MM.1S (cell line): ENCODE measurements around the gene SEMA4D.

Experiments used
- DNase-seq: peaks from one replicate; pipeline ENCODE4 v3.0.0-alpha.2; 2015
- H2AFZ ChIP-seq: fragments of 300-600 bp; sonication (generic); 2 replicates; pipeline ENCODE4 v1.6.0; 2016; ENCODE audit warnings: antibody characterized with exemption, low read length
- H3F3A ChIP-seq: fragments of 300-600 bp; sonication (generic); 2 replicates; pipeline ENCODE4 v1.6.1; 2016; ENCODE audit warnings: mild to moderate bottlenecking, antibody characterized with exemption, low read length, moderate library complexity, mixed read lengths; ENCODE audit not compliant: insufficient read depth
- H3K27ac ChIP-seq: fragments of 300-600 bp; sonication (generic); 2 replicates; pipeline ENCODE4 v1.5.1; 2016; ENCODE audit warnings: mild to moderate bottlenecking, low read length
- H3K27me3 ChIP-seq: fragments of 300-600 bp; sonication (generic); replicated peaks from 2 replicates; pipeline ENCODE4 v1.6.0; 2016; ENCODE audit warnings: low read length; ENCODE audit not compliant: insufficient read depth
- H3K36me3 ChIP-seq: fragments of 300-600 bp; sonication (generic); replicated peaks from 2 replicates; pipeline ENCODE4 v1.6.1; 2016; ENCODE audit warnings: mild to moderate bottlenecking, low read length, mixed read lengths; ENCODE audit not compliant: insufficient read depth
- H3K4me1 ChIP-seq: fragments of 300-600 bp; sonication (generic); 2 replicates; pipeline ENCODE4 v1.6.1; 2016; ENCODE audit warnings: low read length, mixed read lengths
- H3K4me2 ChIP-seq: fragments of 300-600 bp; sonication (generic); 2 replicates; pipeline ENCODE4 v1.6.0; 2016; ENCODE audit warnings: low read depth, low read length
- H3K4me3 ChIP-seq: fragments of 300-600 bp; sonication (generic); 2 replicates; pipeline ENCODE4 v1.5.1; 2016; ENCODE audit warnings: low read length, mixed read lengths
- H3K79me2 ChIP-seq: fragments of 300-600 bp; sonication (generic); 2 replicates; pipeline ENCODE4 v1.6.1; 2016; ENCODE audit warnings: mixed run types, low read length, mixed read lengths
- H3K9ac ChIP-seq: fragments of 300-600 bp; sonication (generic); 2 replicates; pipeline ENCODE4 v1.6.1; 2016; ENCODE audit warnings: low read length, mixed read lengths
- H3K9me2 ChIP-seq: fragments of 300-600 bp; sonication (generic); replicated peaks from 2 replicates; pipeline ENCODE4 v1.6.1; 2016; ENCODE audit warnings: mild to moderate bottlenecking, low read length, mixed read lengths; ENCODE audit not compliant: insufficient read depth
- H3K9me3 ChIP-seq: fragments of 300-600 bp; sonication (generic); replicated peaks from 2 replicates; pipeline ENCODE4 v1.6.1; 2016; ENCODE audit warnings: mild to moderate bottlenecking, low read length, mixed read lengths; ENCODE audit not compliant: insufficient read depth
- H4K20me1 ChIP-seq: fragments of 300-600 bp; sonication (generic); 2 replicates; pipeline ENCODE4 v1.6.1; 2016; ENCODE audit warnings: mild to moderate bottlenecking, low read length, moderate library complexity, mixed read lengths; ENCODE audit not compliant: insufficient read depth
- CTCF ChIP-seq: fragments of 300-600 bp; sonication (generic); IDR thresholded peaks from 2 replicates; pipeline ENCODE4 v1.5.1; 2016; ENCODE audit warnings: antibody characterized with exemption, low read length, mixed read lengths
- EZH2 ChIP-seq: fragments of 300-600 bp; sonication (generic); optimal IDR thresholded peaks from 2 replicates; pipeline ENCODE3; 2017; ENCODE audit warnings: low read depth, mild to moderate bottlenecking, antibody characterized with exemption, low read length, mixed read lengths
- EZH2phosphoT487 ChIP-seq: fragments of 300-600 bp; sonication (generic); IDR thresholded peaks from 2 replicates; pipeline ENCODE4 v1.6.1; 2018; ENCODE audit warnings: antibody characterized with exemption, low read length

SEMA4D gene

GRCh38 chr9:89368978-89369377 lies 128.9 kb downstream of the SEMA4D start:
- Histone ChIP-seq H4K20me1 (no peaks in the 10 kb centered on the region), H3K36me3 (no peaks in the 10 kb centered on the region), H3K9me2 (no peaks in the 10 kb centered on the region), H3K79me2 (no peaks in the 10 kb centered on the region), H3K4me3 (no peak overlapping the region), H3K27ac (no peak overlapping the region), H3F3A (peaks cover 3% of the 10 kb centered on the region; the same call in 1 of the 2 replicates), H3K4me2 (no peak overlapping the region), H3K9ac (no peak overlapping the region), H3K4me1 (no peaks in the 10 kb centered on the region), H3K9me3 (no peaks in the 10 kb centered on the region), H3K27me3 (no peaks in the 10 kb centered on the region), H2AFZ (no peak overlapping the region)
- TF ChIP-seq EZH2phosphoT487 (no peak), EZH2 (no peak), CTCF (no peak)
- no peak for DNase-seq

GRCh38 chr9:89368550-89368949 lies 129.4 kb downstream of the SEMA4D start:
- Histone ChIP-seq H2AFZ (no peak overlapping the region), H3K27me3 (no peaks in the 10 kb centered on the region), H3K9me3 (no peaks in the 10 kb centered on the region), H3K9me2 (no peaks in the 10 kb centered on the region), H3K4me3 (no peak overlapping the region), H3K4me1 (no peaks in the 10 kb centered on the region), H3K27ac (no peak overlapping the region), H3F3A (peaks cover 3% of the 10 kb centered on the region; the same call in 1 of the 2 replicates), H3K79me2 (no peaks in the 10 kb centered on the region), H3K9ac (no peak overlapping the region), H3K4me2 (no peak overlapping the region), H4K20me1 (no peaks in the 10 kb centered on the region), H3K36me3 (no peaks in the 10 kb centered on the region)
- no peak for TF ChIP-seq CTCF
- no peak for TF ChIP-seq EZH2
- no peak for TF ChIP-seq EZH2phosphoT487
- DNase-seq: no peak

DNA sequence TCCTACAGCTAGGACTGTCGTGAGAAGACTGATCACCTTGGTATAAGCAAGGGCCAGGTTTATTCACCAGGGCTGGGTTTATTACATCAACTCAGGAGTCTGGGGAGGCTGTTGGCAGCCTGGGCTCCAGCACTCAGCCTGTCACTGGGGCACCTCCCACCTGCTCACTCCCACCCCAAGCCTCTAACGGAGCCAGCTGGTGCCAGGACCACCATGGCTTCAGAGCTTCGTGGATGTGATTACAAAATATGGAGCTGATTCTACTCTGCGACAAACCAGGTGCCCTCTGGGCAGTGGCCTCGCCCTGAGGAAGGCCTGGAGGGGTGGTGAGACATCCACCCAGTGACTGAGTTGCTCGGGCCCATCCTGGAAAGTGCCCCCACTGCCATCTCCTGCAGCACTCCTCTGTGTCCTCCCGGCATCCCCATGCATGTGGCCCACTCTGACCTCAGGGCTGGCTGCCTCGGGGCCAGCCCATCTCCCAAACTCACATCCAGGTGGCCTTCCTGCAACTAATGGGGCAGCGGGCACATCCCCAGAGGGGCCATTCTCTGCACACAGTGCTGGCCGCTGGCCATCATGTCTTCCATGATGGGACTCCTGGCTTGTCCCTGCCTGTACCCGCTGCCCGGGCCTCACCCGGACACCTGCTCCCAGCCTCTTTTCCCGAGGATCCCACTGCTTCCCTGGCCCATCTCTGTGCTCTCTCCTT lies 130.0 kb downstream of the SEMA4D start:
- Histone ChIP-seq H3K27me3 (no peaks in the 10 kb centered on the region), H3K4me1 (no peaks in the 10 kb centered on the region), H3K9me3 (no peaks in the 10 kb centered on the region), H3F3A (peaks cover 3% of the 10 kb centered on the region; the same call in 1 of the 2 replicates), H3K36me3 (no peaks in the 10 kb centered on the region), H3K9me2 (no peaks in the 10 kb centered on the region), H4K20me1 (no peaks in the 10 kb centered on the region), H3K79me2 (no peaks in the 10 kb centered on the region), H2AFZ (no peak overlapping the region), H3K4me3 (no peak overlapping the region), H3K4me2 (no peak overlapping the region), H3K9ac (no peak overlapping the region), H3K27ac (no peak overlapping the region)
- DNase-seq: no peak
- TF ChIP-seq CTCF (no peak), EZH2 (no peak), EZH2phosphoT487 (no peak)
